HEK293T (cell line): ENCODE data around the gene ABCC6.

Source experiments
- CTCF ChIA-PET: fragments of 350-600 bp; formaldehyde crosslinking; extraction: SDS; loops from one replicate; lab custom pipeline; 2021; ENCODE audit warnings: antibody characterized with exemption, inconsistent platforms; lab: Yijun Ruan, JAX
- POLR2A ChIA-PET: fragments of 350-600 bp; formaldehyde crosslinking; extraction: SDS; loops from one replicate; lab custom pipeline; 2020; ENCODE audit warnings: antibody characterized with exemption, inconsistent platforms; lab: Yijun Ruan, JAX
- DNase-seq: peaks from one replicate; pipeline ENCODE4 v3.0.0; 2012; ENCODE audit warnings: mixed read lengths; ENCODE audit errors: extremely low spot score
- ARNT ChIP-seq: fragments of 450-650 bp; IDR thresholded peaks from 2 replicates; pipeline ENCODE4 v1.6.1; 2017; ENCODE audit warnings: mild to moderate bottlenecking
- BHLHE40 ChIP-seq: fragments of 450-650 bp; IDR thresholded peaks from 2 replicates; pipeline ENCODE4 v1.6.1; 2016; ENCODE audit warnings: mild to moderate bottlenecking, moderate library complexity, borderline replicate concordance
- CTBP1 ChIP-seq: fragments of 450-650 bp; IDR thresholded peaks from 2 replicates; pipeline ENCODE4 v1.6.1; 2016; ENCODE audit warnings: borderline replicate concordance
- ELF4 ChIP-seq: fragments of 450-650 bp; IDR thresholded peaks from 2 replicates; pipeline ENCODE4 v1.6.1; 2017; ENCODE audit warnings: antibody characterized with exemption
- FOXA1 ChIP-seq: fragments of 450-650 bp; IDR thresholded peaks from 2 replicates; pipeline ENCODE4 v1.6.1; 2016; ENCODE audit warnings: mild to moderate bottlenecking
- FOXK2 ChIP-seq: fragments of 450-650 bp; IDR thresholded peaks from 2 replicates; pipeline ENCODE4 v1.6.1; 2016; ENCODE audit warnings: mild to moderate bottlenecking
- FOXM1 ChIP-seq: fragments of 450-650 bp; IDR thresholded peaks from 2 replicates; pipeline ENCODE4 v1.6.1; 2017; ENCODE audit warnings: mild to moderate bottlenecking, borderline replicate concordance
- HDGF ChIP-seq: fragments of 450-650 bp; IDR thresholded peaks from 2 replicates; pipeline ENCODE4 v1.6.1; 2017; ENCODE audit warnings: antibody characterized with exemption, borderline replicate concordance
- L3MBTL2 ChIP-seq: fragments of 450-650 bp; conservative IDR thresholded peaks from 2 replicates; pipeline ENCODE4 v1.6.1; 2016; ENCODE audit warnings: mild to moderate bottlenecking
- LEF1 ChIP-seq: fragments of 450-650 bp; IDR thresholded peaks from 2 replicates; pipeline ENCODE4 v1.6.1; 2017; ENCODE audit warnings: mild to moderate bottlenecking, borderline replicate concordance
- NFRKB ChIP-seq: fragments of 450-650 bp; IDR thresholded peaks from 2 replicates; pipeline ENCODE4 v1.6.1; 2016; ENCODE audit warnings: mild to moderate bottlenecking, moderate library complexity
- PKNOX1 ChIP-seq: fragments of 450-650 bp; IDR thresholded peaks from 2 replicates; pipeline ENCODE4 v1.6.1; 2016
- SP1 ChIP-seq: fragments of 450-650 bp; IDR thresholded peaks from 2 replicates; pipeline ENCODE4 v1.6.1; 2017
- SUZ12 ChIP-seq: fragments of 450-650 bp; IDR thresholded peaks from 2 replicates; pipeline ENCODE4 v1.6.1; 2016; ENCODE audit warnings: mild to moderate bottlenecking
- TARDBP ChIP-seq: fragments of 450-650 bp; IDR thresholded peaks from 2 replicates; pipeline ENCODE4 v1.6.1; 2016
- ZNF384 ChIP-seq: fragments of 450-650 bp; IDR thresholded peaks from 2 replicates; pipeline ENCODE4 v1.6.1; 2016

Gene ABCC6

GRCh38 chr16:16124438-16124837 is 98.9 kb downstream of the ABCC6 start:
- POLR2A ChIA-PET: no interaction called here
- no peak for DNase-seq
- TF ChIP-seq BHLHE40: no peak
- no peak for TF ChIP-seq ARNT
- no peak for TF ChIP-seq TARDBP
- TF ChIP-seq FOXA1: no peak
- no peak for TF ChIP-seq ZNF384
- TF ChIP-seq NFRKB: no peak
- no peak for TF ChIP-seq ELF4
- TF ChIP-seq L3MBTL2: no peak
- TF ChIP-seq LEF1: no peak
- TF ChIP-seq HDGF: no peak
- TF ChIP-seq FOXM1: no peak
- no peak for TF ChIP-seq SP1
- no peak for TF ChIP-seq FOXK2
- TF ChIP-seq CTBP1: no peak
- TF ChIP-seq PKNOX1: no peak
- TF ChIP-seq SUZ12: no peak
- CTCF ChIA-PET: interaction anchor here (0.6 kb wide), 1 partner anchor 56 kb away, joined by 3 read pairs; no protein-coding TSS in a partner anchor

GRCh38 chr16:16122264-16122663 is 101.0 kb downstream of the ABCC6 start:
- TF ChIP-seq PKNOX1 (no peak), FOXK2 (no peak), ELF4 (no peak), ARNT (no peak), SP1 (no peak), CTBP1 (no peak), LEF1 (no peak), L3MBTL2 (no peak), HDGF (no peak), ZNF384 (no peak), FOXM1 (no peak), BHLHE40 (no peak), SUZ12 (no peak), TARDBP (no peak)
- CTCF ChIA-PET: interaction anchor here (0.8 kb wide), 1 partner anchor 29 kb away, joined by 3 read pairs; no protein-coding TSS in a partner anchor
- DNase-seq: no peak
- POLR2A ChIA-PET: interaction anchor here (1.6 kb wide), 1 partner anchor 234 kb away, joined by 5 read pairs; the partner anchor contains the start of gene CEP20

- ChIA-PET CTCF (no interaction called here), POLR2A (interaction anchor here (1.6 kb wide), 1 partner anchor 233 kb away, joined by 5 read pairs; the partner anchor contains the start of gene CEP20)
- TF ChIP-seq FOXA1 (no peak), HDGF (no peak), L3MBTL2 (no peak), ZNF384 (no peak), LEF1 (no peak), TARDBP (no peak), ARNT (no peak), CTBP1 (no peak), FOXM1 (no peak), FOXK2 (no peak), SP1 (no peak), SUZ12 (no peak), PKNOX1 (no peak), BHLHE40 (no peak), ELF4 (no peak), NFRKB (no peak)
- DNase-seq: no peak
Observed at GRCh38 chr16:16121185-16121727, 102.0 kb downstream of the ABCC6 start.

- no peak for DNase-seq
- POLR2A ChIA-PET: interaction anchor here (1.6 kb wide), 1 partner anchor 232 kb away, joined by 5 read pairs; the partner anchor contains the start of gene CEP20
- CTCF ChIA-PET: interaction anchor here (0.6 kb wide), 1 partner anchor 77 kb away, joined by 3 read pairs; no protein-coding TSS in a partner anchor
- TF ChIP-seq FOXM1: no peak
- TF ChIP-seq PKNOX1: no peak
- no peak for TF ChIP-seq HDGF
Observed at GRCh38 chr16:16120382-16121184, 102.7 kb downstream of the ABCC6 start.

- no peak for DNase-seq
- CTCF ChIA-PET: interaction anchor here (0.6 kb wide), 1 partner anchor 76 kb away, joined by 3 read pairs; no protein-coding TSS in a partner anchor
- TF ChIP-seq SUZ12 (no peak), FOXA1 (no peak), PKNOX1 (no peak), NFRKB (no peak), ARNT (no peak), FOXM1 (no peak)
- POLR2A ChIA-PET: no interaction called here
Observed at GRCh38 chr16:16120044-16120381, 103.3 kb downstream of the ABCC6 start.
